Embryonic facial prominence (tissue), 1 donor: ENCODE measurements around the gene NEK6.

ENCODE experiments used
- DNase-seq: peaks from one replicate; pipeline ENCODE4 v3.0.0-alpha.2; 2016; ENCODE audit errors: extremely low spot score

Gene NEK6

DNA sequence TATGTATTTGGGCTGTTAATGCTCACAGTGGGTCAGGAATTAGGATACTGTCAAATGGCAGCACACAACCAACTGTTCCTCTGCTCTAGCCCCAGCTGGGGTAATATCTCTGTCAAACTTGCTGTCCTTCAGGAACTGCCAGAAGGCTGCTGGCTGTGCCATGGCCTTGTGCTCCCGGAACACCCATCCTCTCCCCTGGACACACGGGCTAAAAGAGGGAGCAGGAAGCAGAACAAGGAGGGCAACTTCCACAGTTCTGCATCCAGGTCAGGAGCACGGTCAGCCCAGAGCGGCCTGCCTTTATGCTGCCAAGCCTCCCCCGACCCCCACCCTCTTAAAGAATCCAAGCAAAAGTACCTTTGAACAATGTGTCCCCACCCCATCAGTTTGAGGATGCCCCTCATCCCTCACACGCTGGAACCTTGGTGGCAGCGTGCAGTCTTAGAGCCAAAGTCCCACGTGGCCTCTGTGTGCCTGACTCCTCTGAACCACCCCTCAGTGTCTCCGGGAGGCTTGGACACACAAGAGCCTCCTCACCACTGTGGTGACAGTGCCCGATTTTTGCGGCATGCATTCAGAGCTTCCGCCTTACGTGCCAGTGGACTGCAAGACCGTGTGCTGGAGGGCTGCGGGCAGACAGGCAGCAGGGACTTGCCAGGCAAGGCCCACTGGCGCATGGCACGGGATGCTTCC, 96.7 kb downstream of the NEK6 start:
- DNase-seq = no peak

DNA sequence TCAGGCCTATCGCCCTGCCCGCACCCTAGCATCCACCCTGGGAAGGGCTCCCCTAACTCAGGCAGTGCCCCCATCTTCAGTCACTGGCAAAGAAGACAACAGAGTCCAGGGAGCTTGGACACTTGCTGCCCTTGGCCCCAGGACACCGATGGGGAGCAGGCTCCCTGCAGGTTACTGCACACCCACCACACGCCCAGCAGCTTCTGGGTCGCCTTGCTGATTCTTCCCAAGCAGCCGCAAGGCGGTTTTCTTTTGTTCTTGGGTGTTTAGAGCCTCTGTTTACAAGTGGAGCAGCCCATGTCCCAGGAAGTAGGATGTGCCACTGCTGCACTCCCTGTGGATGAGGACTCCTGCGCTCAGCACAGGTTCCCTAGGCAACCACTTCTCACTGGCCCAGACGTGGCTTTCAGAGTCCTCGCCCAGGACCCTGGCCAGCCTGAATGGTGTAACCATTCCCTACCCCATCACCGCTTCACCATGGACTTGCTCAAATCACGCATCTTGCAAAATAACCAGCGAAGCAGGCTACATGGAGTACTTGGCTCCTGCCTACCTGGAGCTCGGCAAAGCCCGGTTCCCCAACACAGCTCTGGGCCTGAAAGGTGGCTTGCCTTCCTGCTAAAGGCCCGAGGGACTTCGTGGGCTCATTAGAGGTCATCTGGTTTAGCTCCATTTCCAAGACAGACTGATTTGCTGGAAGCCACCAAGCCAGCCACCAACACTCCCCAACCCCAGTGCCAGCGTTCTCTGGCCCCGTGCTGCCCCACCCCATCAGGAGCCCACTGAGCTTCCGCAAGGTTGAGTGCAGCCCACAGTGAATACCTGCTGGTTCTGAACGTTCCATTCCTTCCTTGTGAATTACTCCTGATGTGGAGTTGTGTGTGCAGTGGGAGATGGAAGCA, 97.5 kb downstream of the NEK6 start:
- no peak for DNase-seq

DNA sequence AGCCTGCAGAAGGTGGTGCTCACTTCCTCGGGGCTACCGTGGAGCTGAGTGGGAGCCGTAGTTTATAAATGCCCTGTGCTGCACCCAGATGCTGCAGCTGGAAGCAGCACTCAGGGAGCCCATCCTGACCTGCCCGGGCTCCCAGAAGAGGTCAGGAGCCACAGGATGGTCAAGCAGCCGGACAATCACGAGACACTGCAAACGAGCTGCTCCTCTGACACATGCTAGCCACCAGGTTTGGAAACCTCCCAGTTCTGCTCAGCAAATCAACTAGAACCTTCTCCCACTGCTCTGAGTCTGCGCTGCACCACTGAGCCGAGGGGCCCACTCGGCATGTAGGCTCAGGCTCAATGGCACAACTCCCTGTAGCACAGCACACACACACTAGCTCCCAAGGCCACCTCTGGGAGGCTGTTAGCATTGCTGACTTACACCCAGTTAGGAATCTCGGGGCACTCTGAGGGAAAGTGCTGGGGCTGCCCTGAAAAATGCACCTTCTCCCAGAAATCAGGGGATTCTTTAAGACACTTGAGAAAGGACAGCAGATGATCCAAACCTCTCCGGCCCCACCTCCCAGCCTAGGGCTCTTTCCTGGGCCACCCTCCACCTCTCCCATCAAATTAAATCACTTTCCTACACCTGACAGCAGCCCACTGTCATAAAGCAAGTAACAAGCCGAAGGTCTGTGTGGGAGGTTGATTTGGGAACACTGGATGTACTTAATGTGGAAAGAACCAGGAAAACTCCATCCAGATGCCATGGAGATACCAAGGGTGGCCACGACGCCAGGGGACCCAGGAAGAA, 98.4 kb downstream of the NEK6 start:
- DNase-seq = no peak

DNA sequence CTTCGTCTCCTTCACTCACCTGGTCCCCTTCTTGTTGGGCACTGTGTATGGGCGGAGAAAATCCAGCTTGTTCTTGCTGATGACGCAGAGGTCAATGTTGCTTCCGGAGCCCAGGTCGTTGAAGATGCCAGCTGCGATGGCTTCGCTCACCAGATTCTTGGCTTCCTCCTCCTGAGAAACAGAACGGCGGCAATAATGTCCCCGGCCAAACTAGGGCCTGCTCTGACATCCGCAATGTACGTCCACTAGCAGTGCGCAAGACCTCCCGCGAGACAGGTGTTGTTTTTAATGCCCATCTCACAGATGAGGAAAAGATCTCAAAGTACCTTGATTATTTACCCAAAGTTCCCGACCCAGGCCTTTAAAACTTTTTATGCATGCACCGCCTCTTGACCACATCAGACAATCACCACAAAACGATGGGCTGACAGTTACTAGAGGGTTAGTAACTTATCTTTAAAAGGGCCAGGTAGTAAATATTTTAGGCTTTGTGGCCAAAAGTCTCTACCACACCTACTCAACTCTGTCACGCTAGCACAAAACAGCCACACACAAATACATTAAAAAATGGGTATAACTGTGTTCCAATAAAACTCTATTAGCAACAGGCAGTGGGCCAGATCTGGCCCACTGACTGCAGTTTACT, 99.1 kb downstream of the NEK6 start:
- DNase-seq = no peak

DNA sequence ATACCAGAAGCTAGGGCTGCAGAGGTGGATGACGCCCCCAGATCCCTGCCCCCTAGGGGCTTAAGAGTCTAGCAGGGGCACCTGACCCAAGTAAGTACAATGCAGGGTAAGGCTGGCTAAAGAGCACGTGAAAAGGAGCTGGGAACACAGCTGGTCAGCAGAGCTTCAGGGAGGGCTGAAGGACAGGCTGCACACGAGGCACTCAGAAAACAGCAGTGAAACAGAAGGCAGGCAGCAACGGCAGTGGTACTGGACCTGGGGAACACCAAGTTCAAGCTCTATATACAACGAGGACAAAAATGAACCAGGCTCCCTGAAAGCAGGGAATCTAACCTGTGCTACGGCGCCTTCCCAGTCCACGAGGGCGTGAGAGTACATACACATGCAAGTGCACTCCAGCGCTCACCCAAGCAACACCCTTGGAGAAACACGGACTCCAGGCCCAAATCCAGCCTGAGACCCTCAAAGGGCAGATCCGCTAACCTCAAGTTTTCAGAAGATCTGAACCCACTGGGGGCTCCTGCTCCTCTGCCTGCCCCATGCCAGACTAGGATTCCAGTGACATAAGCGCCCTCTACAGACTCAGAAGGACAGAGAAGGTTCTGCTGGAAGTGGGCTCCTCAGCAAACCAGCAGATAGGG, 100.1 kb downstream of the NEK6 start:
- no peak for DNase-seq

DNA sequence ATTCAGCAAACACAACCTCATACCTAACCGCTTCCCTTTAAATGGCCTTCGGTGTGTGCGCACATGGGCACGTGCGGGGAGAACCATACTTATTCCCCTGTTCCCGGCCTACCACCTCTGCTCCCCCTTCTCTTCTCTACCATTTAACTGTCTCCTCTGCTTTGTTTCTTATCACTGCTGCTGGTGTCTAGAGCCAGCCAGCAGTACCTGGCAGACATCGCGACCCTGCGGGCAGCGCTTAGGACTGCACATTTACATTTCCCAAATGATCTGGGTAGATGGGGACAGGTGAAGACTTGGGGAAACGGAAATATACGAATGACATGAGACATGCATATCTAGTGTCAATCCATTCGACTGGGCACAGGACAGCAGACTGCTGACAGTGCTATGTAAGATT, 100.9 kb downstream of the NEK6 start:
- no peak for DNase-seq

DNA sequence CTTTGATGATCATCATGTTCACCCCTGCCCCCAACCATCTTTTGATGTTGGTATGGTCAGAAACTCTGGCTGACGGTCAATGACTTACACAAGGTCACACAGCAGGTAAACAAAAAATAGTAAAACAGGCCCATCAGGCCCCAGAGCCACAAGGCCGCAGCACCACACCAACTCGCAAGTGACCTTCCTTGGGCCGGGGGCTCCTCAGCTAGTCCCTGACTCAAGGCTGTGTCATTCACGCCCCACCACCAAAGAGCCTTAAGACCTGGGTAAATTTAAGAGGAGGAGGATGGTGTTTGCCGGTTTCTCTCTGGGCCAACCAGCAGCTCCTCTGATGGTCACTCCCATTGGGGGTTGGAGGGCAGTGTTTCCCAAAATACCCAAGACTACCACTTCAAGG, 101.7 kb downstream of the NEK6 start:
- DNase-seq = no peak

DNA sequence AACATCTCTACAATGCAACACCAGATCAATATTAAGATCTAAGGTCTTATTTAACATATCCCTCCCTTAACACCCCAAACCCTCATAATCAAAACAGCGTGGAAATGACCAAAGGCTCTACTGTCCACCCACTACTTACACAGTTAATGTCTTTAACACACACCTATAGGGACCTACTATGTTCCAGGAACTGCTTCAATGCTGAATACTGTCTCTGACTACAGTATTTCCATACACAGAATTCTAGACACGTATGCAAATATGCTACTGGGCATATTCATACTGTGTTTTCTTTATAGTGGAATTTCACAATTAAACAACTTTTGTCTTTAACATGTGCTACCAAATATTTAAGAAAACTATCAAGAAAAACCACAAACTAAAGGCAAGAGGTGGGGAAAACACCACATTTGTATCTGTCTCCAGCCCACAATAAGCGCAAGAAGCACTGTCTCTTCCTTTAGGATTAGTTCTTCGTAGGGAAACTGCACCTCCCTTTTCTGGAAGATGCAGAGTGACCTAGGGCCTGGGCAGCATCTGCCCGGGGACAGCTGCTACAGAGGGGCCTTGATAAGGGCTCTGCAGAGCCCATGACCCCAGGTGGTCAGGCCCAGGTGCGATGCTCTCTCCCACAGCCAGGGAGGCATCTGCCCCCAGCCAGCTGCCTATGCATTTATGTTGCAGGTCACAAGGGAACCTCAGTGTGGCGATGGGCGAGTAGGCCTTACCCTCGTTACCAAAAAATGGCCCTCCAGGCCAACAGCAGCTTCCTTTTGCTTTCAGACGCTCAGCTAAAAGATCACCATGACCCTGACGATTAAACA, 102.3 kb downstream of the NEK6 start:
- DNase-seq = no peak

DNA sequence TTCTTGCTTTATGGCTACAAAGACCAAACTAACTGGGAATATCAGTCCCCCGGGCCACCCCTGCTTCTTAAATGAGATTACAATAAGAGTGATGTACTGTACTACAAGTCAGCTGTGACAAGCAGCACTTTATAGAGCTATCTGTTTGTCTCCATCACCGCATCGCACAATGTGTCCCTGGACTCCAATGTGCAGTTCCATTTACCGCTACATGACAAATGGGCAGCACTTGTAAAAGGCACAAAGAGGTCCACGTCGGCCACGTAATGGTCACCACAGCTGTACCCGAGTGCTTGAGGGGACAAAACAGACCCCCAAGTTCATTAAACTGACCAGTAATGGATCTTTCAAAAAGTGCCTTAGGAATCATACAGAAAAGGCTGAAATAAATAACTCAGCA, 103.4 kb downstream of the NEK6 start:
- DNase-seq = no peak

DNA sequence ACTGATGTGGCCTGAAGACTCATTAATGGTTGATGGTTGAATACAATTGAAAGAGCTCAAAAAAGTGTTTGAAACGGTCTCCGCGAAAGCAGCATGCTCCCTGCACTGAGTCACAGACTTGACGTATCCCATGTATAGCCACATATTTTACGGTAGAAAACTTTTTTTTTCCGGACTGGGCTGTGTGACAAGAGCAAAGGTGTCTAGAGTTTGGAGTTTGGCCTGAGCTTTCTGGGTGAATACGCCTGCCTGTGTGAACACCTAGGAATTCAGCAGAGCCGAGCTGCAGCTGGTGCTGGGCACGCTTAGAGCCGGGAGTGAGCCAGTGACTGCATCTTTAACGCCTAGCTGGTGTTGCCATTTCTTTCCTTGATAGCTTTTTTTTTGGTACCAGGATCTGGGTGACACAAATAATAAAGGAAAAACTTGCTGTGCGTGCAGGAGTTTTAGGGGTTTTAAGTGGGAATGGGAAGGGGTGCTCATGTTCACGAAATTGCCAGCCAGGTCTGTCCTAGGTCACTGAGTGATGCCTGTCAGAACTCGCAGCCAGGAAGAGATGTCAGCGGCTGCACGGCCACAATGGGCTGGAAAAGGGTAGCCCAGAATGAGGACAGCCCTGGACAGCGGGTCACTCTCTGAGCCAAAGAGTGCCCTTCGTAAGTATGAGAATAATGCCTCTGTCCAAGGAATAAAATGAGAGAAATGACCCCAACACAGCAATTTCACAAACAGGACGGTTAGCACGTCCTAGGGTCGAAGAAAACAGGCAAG, 105.8 kb downstream of the NEK6 start:
- no peak for DNase-seq

DNA sequence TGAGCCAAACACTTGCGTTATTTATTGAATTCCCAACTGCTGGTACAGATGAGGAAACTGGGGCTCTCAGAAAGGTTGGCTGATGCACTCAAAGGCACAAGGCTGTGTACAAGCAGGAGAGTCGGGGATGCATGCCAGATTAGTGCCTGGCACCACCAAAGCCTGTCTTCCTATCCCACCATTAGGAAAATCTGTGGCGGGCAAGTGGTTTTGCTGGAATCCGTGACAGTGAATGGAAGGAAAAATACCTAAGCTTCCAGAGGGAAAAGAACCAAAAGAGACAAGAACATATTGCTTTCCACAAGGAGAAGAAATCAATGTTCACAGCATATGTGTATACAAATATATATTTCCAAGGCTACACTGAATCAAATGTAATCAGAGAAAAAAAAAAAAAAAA, 106.4 kb downstream of the NEK6 start:
- no peak for DNase-seq

DNA sequence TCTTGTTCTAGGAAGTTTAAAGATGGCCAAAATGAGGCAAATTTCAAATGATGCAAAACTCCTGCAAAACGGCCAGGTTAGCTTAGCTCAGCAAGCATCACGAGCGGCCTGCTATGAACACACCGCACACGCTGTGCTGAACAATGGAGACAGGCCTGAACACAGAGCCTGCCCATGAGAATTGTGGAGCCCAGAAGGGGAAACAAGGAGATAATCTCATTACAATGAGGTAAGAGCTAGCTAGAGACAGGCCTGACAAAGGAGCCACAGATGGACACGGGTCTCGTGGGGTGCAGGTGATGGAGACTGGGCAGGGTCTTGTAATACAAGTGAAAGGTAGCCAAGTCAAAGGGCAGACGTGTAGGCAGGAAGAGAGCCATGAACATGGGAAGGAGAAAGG, 107.3 kb downstream of the NEK6 start:
- DNase-seq = no peak

DNA sequence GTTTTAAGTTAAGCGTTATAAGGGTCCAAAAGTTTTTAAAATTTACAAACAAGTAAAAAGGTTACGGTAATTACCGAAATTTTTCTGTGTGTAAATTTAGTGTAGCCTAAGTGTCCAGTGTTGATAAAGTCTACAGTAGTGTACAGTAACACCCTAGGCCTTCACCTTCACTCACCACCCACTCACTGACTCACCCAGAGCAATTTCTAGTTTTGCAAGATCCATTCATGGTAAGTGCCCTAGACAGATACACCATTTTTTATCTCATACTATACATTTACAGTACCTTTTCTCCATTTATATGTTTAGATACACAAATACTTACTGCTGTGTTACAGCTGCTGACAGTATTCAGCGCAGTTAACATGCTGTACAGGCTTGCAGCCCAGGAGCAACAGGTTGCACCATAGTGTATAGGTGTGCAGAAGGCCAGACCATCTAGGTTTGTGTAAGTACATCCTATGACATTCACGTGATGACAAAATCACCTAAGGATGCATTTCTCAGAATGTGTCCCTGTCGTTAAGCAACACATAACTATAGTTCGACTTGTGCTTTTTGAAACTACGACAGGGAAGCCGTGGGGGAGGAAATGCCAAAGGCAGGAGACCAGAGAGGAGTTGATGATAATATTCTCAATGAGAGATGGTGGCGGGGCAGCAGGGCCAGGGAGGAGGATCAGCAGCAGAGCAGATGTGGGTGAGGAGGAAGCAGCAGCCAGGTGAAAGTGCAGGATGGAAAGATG, 108.9 kb downstream of the NEK6 start:
- no peak for DNase-seq

DNA sequence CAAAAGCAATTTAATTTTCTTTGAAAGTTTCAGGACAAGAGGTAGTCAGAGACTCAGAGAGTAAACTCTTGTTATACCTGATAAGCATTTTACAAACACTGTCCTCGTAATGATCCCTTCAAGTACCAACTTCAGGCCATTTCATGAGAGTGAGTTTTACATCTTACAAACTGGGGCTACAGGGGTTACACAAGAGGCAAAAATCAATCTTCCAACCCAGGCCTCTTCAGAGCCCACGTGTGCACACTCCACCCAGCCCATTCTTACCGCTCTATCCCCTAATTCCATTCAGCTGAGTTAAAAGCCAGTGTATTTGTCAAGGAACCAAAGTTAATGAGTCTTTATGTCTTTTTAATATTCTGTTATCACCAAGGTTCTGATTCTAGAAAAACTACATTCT, 110.9 kb downstream of the NEK6 start:
- no peak for DNase-seq

DNA sequence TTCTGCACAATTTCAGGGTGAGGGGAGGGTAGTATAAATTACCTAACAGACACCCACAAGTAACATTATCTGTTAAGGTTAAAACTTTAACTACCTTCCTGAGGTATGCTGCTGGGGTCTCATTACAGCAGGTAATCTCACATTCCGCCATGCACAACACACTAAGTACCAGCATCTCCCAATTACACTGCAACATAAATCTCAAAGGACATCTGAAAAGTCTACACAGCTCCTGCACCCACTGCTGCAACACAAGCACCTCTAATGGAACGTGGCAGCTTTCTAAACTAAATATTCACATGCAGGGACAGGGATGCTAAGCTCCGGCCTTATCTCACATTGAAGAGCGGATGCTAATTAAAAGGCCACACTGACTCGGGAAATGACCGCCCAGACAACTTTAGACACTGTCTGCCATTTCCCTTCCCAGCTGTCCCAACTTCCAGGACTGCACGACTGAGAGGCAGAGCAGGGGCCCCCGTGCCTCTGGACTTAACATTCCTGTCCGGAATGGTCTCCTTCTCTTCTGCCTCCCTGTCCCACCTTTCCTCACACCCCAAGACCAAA, 111.6 kb downstream of the NEK6 start:
- DNase-seq = no peak

DNA sequence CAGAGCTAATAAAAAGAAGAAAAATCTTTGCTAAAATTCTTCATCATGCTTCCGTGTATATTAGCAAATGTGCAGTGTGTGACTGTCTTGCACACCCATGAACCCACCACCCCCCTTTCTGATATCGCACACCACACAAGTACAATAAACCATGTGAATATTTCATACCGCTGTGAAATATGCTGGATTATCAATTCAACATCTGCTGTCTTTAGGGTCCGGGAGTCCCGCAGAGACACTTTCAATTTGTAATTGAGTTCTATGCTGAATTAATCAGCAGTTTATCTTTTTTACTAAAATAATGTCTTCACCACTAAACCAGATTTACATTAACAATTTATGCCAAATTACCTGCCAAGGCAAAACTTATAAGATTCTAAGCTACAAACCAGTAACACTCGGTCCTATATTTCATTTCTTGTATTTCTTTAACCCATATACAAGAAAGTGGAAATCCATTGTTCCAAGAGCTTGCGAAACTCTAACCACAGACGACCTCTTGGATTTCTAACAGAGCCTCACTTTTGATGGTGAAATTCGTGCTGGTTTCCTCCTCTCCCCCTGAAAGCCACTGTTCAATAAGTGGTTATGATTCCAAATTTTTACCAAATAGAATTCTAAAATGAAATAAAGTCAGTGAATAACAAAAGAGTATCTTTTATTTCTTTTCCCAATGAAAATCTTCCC, 113.3 kb downstream of the NEK6 start:
- no peak for DNase-seq

DNA sequence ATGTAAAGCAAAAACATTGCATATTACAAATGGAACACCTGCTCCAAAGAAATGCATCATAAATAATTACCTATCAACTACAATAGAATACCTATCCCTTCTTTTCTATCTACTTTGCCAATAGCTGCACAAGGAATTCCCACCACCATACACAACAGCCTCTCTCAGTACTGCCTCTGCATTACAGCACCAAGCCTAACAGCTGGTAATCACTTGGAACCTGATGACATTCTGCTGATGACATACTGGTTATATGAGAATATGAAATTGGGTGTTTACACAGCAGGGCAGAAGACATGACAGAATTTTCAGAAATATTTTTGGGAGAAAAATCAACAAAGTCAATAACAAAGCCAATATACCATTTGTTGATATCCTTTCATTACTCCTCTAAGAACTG, 114.3 kb downstream of the NEK6 start:
- no peak for DNase-seq

DNA sequence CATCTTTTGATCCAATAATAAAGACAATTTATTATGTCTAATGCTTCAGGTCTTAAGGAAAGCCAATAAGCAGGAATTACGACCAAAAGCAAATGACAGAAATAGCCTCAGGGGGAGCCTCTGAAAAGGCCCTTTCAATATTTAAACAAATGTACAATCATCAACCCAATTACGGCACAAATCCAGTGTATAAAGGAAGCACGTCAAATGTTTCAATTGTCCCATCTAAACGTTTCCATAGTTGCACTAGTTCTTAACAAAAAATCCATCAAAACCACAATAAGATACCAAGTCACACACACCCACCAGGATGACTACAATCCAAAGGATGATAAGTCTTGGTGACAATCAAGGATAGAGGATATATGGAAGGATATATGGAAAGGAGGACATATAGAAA, 115.6 kb downstream of the NEK6 start:
- no peak for DNase-seq
